HepG2 (cell line): ENCODE data around the gene BAZ2A. TPM values are rescaled to one million over a fixed set of nuclear protein-coding genes. Genes with fewer than 3 reads are reported as not detected.

ENCODE experiments used
- DNMT3B ChIP-seq: conservative IDR thresholded peaks from 2 replicates; pipeline ENCODE4 v1.6.1; 2016; ENCODE audit warnings: missing biosample characterization, control low read depth
- DR1 ChIP-seq: sonication (generic); formaldehyde crosslinking; IDR thresholded peaks from 2 replicates; pipeline ENCODE4 v1.8.0; 2021; ENCODE audit warnings: mild to moderate bottlenecking, missing genetic modification reagents, inconsistent platforms
- FOXK2 ChIP-seq: fragments of 450-650 bp; IDR thresholded peaks from 2 replicates; pipeline ENCODE4 v1.6.1; 2016
- FOXO1 ChIP-seq: sonication (generic); formaldehyde crosslinking; IDR thresholded peaks from 2 replicates; pipeline ENCODE4 v1.4.0; 2020; ENCODE audit warnings: missing genetic modification reagents
- FOXP1 ChIP-seq, 2 experiments: fragments of 450-650 bp in 1 of 2; IDR thresholded peaks; 2 replicates each; pipeline ENCODE4 v1.6.1; 2017 to 2018; ENCODE audit warnings: antibody characterized with exemption in 1 of 2
- HNRNPH1 ChIP-seq: fragments of 200-400 bp; formaldehyde crosslinking; optimal IDR thresholded peaks from 2 replicates; pipeline ENCODE3; 2017; ENCODE audit warnings: mild to moderate bottlenecking, low read depth, low read length
- MIXL1 ChIP-seq: IDR thresholded peaks from 2 replicates; pipeline ENCODE4 v1.6.1; 2016
- NFYC ChIP-seq: IDR thresholded peaks from 2 replicates; pipeline ENCODE4 v1.6.1; 2016; ENCODE audit warnings: missing genetic modification reagents, missing compliant biosample characterization
- PHF5A ChIP-seq: IDR thresholded peaks from one replicate; pipeline ENCODE4 v1.6.1; 2018; ENCODE audit warnings: low read depth, missing genetic modification reagents; ENCODE audit not compliant: unreplicated experiment
- POLR2G ChIP-seq: fragments of 200-400 bp; formaldehyde crosslinking; IDR thresholded peaks from 2 replicates; pipeline ENCODE4 v1.6.1; 2018; ENCODE audit warnings: mild to moderate bottlenecking, low read depth, low read length, moderate library complexity
- PTBP1 ChIP-seq: fragments of 200-400 bp; formaldehyde crosslinking; IDR thresholded peaks from 2 replicates; pipeline ENCODE4 v1.6.1; 2018; ENCODE audit warnings: low read length, low read depth; ENCODE audit not compliant: poor library complexity, severe bottlenecking
- REPIN1 ChIP-seq: sonication (generic); formaldehyde crosslinking; IDR thresholded peaks from 2 replicates; pipeline ENCODE4 v1.8.0; 2022; ENCODE audit warnings: missing genetic modification reagents, low read depth, mild to moderate bottlenecking, borderline replicate concordance
- RXRB ChIP-seq: IDR thresholded peaks from 2 replicates; pipeline ENCODE4 v1.6.1; 2016; ENCODE audit warnings: borderline replicate concordance, missing genetic modification reagents, missing compliant biosample characterization
- SP4 ChIP-seq: sonication (generic); formaldehyde crosslinking; IDR thresholded peaks from 2 replicates; pipeline ENCODE4 v1.8.1; 2023; ENCODE audit warnings: mild to moderate bottlenecking, missing genetic modification reagents
- THAP11 ChIP-seq: IDR thresholded peaks from 2 replicates; pipeline ENCODE4 v1.6.1; 2016; ENCODE audit warnings: missing biosample characterization, missing genetic modification reagents
- ZNF605 ChIP-seq: sonication (generic); formaldehyde crosslinking; IDR thresholded peaks from 2 replicates; pipeline ENCODE4 v1.8.0; 2022; ENCODE audit warnings: mild to moderate bottlenecking, missing genetic modification reagents
- ZNF615 ChIP-seq: sonication (generic); formaldehyde crosslinking; IDR thresholded peaks from 2 replicates; pipeline ENCODE4 v1.5.0; 2020; ENCODE audit warnings: mild to moderate bottlenecking, missing genetic modification reagents, borderline replicate concordance
- ZNF724P ChIP-seq: sonication (generic); formaldehyde crosslinking; IDR thresholded peaks from 2 replicates; pipeline ENCODE4 v1.8.0; 2022; ENCODE audit warnings: missing genetic modification reagents, borderline replicate concordance
- ZNF746 ChIP-seq: sonication (generic); formaldehyde crosslinking; IDR thresholded peaks from 2 replicates; pipeline ENCODE4 v1.8.0; 2022; ENCODE audit warnings: mild to moderate bottlenecking, missing genetic modification reagents
- ZNF772 ChIP-seq: sonication (generic); formaldehyde crosslinking; IDR thresholded peaks from 2 replicates; pipeline ENCODE4 v1.5.0; 2020; ENCODE audit warnings: mild to moderate bottlenecking, missing genetic modification reagents
- polyA plus RNA-seq, 8 experiments: library from polyadenylated mRNA; depleted of rRNA in 3 of 8; stranded (reverse) in 7 of 8; unstranded in 1 of 8; fragments of >200 nt; fragmentation: Illumina TruSeq in 4 of 8; extraction: Trizol in 4 of 8; gene quantifications; 2 replicates each; pipeline versions ENCODE4 v1.2.1 to v1.2.3, GENCODE V29; 2011 to 2016; ENCODE audit warnings: low read depth in 4 of 8, missing spikeins in 1 of 8, mixed read lengths in 1 of 8; ENCODE audit not compliant: insufficient read depth in 1 of 8
- total RNA-seq, 5 experiments: library from RNA; depleted of rRNA; stranded (reverse); fragments of >200 nt; fragmentation: Illumina TruSeq; extraction: Trizol; gene quantifications; 2 replicates each; pipeline ENCODE4 v1.2.3, GENCODE V29; 2016; ENCODE audit warnings: low read depth in 1 of 5
- TF ChIP-seq, protein P1 (sequence below): sonication (generic); formaldehyde crosslinking; IDR thresholded peaks from 2 replicates; pipeline ENCODE4 v1.4.0; 2020; ENCODE audit warnings: missing genetic modification reagents
- TF ChIP-seq, protein P2 (sequence below), 2 experiments: sonication (generic) in 1 of 2; formaldehyde crosslinking in 1 of 2; IDR thresholded peaks; 2 replicates each; pipeline versions ENCODE4 v1.4.0 to v1.6.1; 2016 to 2020; ENCODE audit warnings: borderline replicate concordance in 1 of 2, low read depth in 1 of 2, mild to moderate bottlenecking in 1 of 2, missing genetic modification reagents in 1 of 2
- TF ChIP-seq, protein P3 (sequence below): IDR thresholded peaks from 2 replicates; pipeline ENCODE4 v1.6.1; 2016

The BAZ2A gene
- total and polyA plus RNA-seq, 2 of the 13 experiments (the other 11 are each of a cell fraction or from before 2014, with no cell fraction given), result 21.8 to 73.5 TPM

DNA sequence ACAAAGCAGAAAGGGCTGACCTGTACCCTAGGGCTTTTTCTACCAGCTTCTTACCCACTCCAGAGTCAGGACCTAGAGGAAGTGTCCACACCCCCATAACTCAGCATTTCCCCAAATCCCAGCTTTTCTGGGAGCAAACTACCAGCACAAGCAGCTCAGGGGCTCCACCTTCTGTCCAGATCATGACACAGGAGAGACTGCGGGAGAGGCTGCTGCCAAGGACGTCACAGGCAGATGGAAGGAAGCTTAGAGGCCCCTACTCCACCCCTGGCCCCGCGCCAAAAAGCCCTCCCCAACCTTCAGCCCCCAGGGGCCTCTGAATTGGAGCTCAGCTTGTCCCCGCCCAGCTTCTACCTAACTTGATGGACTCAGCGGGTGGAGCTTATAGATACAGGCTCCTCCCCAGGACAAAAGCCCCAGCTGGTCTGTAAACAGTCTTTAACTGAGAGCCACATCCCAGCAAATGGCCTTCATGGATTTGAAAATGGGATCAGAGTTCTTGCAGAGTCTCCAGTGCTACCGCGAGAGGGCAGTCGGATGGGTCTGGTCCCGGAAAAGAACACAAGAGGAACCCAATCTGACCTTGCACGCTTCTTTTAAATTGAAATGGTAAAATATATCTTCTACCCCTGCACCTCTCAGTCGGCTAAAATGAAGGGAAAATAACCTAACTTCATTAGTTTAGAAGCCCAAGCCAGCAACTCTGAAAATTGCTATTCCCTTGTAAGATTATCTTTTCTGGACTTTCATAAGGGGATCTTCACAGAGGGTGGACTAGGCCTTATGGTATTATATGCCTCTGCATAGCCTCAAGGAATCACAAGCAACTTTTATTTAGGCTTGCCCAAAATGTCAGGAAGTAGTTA is 6.8 kb upstream of the BAZ2A start (continued):
- TF ChIP-seq FOXP1 (IDR thresholded peaks at IDR 0.05) (peak; percentile 50), FOXP1 (CRISPR knock-in tag; IDR thresholded peaks at IDR 0.05) (peak; percentile 62), ZNF772 (CRISPR knock-in tag) (peak; percentile 86; the same call in 1 of the 2 replicates), PHF5A (CRISPR knock-in tag) (peak; percentile 67), MIXL1 (CRISPR knock-in tag) (0 out of 2 replicates have a peak, but pooled peaks have one; percentile 44), ZNF746 (peak; percentile 89; the same call in 1 of the 2 replicates), DR1 (CRISPR knock-in tag) (peak; percentile 50; the same call in 1 of the 2 replicates), PTBP1 (no peak), POLR2G (peak; percentile 73), THAP11 (peak; percentile 83), DNMT3B (0 out of 2 replicates have a peak, but pooled peaks have one; percentile 19), ZNF605 (CRISPR knock-in tag) (peak; percentile 25; the same call in 1 of the 2 replicates), RXRB (CRISPR knock-in tag) (peak; percentile 61; the same call in 1 of the 2 replicates), NFYC (CRISPR knock-in tag) (peak; percentile 50), HNRNPH1 (peak; percentile 31), FOXK2 (peak; percentile 78), SP4 (peak; percentile 93), REPIN1 (CRISPR knock-in tag) (peak; percentile 68; the same call in 1 of the 2 replicates), ZNF615 (no peak), ZNF724P (CRISPR knock-in tag) (no peak), FOXO1 (CRISPR knock-in tag) (peak; percentile 50)
- TF ChIP-seq, protein P1, sequence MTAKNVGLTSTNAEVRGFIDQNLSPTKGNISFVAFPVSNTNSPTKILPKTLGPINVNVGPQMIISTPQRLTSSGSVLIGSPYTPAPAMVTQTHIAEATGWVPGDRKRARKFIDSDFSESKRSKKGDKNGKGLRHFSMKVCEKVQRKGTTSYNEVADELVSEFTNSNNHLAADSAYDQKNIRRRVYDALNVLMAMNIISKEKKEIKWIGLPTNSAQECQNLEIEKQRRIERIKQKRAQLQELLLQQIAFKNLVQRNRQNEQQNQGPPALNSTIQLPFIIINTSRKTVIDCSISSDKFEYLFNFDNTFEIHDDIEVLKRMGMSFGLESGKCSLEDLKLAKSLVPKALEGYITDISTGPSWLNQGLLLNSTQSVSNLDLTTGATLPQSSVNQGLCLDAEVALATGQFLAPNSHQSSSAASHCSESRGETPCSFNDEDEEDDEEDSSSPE, result peak; percentile 43; the same call in 1 of the 2 replicates
- TF ChIP-seq, protein P2, sequence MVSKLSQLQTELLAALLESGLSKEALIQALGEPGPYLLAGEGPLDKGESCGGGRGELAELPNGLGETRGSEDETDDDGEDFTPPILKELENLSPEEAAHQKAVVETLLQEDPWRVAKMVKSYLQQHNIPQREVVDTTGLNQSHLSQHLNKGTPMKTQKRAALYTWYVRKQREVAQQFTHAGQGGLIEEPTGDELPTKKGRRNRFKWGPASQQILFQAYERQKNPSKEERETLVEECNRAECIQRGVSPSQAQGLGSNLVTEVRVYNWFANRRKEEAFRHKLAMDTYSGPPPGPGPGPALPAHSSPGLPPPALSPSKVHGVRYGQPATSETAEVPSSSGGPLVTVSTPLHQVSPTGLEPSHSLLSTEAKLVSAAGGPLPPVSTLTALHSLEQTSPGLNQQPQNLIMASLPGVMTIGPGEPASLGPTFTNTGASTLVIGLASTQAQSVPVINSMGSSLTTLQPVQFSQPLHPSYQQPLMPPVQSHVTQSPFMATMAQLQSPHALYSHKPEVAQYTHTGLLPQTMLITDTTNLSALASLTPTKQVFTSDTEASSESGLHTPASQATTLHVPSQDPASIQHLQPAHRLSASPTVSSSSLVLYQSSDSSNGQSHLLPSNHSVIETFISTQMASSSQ (IDR thresholded peaks at IDR 0.05; ENCODE audit: low read depth), result peak; percentile 46; the same call in 1 of the 2 replicates
- TF ChIP-seq, protein P2 (CRISPR knock-in tag; IDR thresholded peaks at IDR 0.05; ENCODE audit: borderline replicate concordance), result no peak; the same call in 1 of the 2 replicates
- TF ChIP-seq, protein P3, sequence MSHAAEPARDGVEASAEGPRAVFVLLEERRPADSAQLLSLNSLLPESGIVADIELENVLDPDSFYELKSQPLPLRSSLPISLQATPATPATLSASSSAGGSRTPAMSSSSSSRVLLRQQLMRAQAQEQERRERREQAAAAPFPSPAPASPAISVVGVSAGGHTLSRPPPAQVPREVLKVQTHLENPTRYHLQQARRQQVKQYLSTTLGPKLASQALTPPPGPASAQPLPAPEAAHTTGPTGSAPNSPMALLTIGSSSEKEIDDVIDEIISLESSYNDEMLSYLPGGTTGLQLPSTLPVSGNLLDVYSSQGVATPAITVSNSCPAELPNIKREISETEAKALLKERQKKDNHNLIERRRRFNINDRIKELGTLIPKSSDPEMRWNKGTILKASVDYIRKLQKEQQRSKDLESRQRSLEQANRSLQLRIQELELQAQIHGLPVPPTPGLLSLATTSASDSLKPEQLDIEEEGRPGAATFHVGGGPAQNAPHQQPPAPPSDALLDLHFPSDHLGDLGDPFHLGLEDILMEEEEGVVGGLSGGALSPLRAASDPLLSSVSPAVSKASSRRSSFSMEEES (CRISPR knock-in tag), result peak; percentile 52; the same call in 1 of the 2 replicates
